Left renal pelvis (tissue), 4 donors: ENCODE results near the gene APBA3. TPM values are rescaled to one million over a fixed set of nuclear protein-coding genes. Genes with fewer than 3 reads are reported as not detected.
"Not testable (repeated sequence)": the region's sequence is repeated elsewhere in the genome, so short reads cannot be mapped to it uniquely, and the experiment has no call there.

Experiments
- DNase-seq, 4 donors: peaks; one replicate each; pipeline ENCODE4 v3.0.0-alpha.2; 2013; ENCODE audit warnings: low read depth in 4 of 4, low spot score in 3 of 4
- polyA plus RNA-seq, 4 donors: library from polyadenylated mRNA; unstranded; fragments of 120-200 nt; gene quantifications; one replicate each; pipeline ENCODE4 v1.2.1, GENCODE V29; 2013; ENCODE audit not compliant: insufficient read length in 4 of 4

Gene APBA3
- polyA plus RNA-seq, 4 donors = 9.9 to 26.9 (median 14.6) TPM

DNA sequence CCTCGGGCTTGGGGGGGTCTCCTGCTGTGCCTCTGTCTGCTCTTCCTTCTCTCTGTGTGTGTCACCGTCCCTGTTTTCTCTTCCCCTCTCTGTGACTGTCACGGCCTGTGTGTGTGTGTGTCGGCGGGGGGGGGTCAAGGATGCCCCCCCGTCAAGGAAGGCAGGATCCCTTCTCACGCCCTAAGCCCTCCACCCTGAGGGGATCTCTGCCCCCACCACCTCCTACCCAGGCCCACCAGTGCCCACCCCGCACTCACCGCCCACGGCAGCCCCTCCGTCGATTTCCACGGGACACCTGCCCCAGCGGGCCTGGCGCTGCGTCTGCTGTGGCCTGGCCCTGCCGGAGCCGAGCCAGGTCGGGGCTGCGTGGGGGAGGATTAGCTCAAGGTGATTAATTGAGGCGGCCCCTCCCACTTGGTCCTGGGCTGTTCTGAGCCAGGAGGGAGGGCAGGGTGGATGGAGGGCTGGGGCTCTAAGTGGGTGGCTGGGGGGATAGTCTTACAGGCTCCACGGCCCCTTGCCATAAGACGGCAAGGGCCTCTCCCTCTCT, 10.5 kb upstream of the APBA3 start, which contains the start of gene RAX2:
RAX2 (minus strand) TSS at position 323 of the 550 bp plus-strand sequence. CDS start 486 bp downstream, outside the sequence.
- DNase-seq = no peak

DNA sequence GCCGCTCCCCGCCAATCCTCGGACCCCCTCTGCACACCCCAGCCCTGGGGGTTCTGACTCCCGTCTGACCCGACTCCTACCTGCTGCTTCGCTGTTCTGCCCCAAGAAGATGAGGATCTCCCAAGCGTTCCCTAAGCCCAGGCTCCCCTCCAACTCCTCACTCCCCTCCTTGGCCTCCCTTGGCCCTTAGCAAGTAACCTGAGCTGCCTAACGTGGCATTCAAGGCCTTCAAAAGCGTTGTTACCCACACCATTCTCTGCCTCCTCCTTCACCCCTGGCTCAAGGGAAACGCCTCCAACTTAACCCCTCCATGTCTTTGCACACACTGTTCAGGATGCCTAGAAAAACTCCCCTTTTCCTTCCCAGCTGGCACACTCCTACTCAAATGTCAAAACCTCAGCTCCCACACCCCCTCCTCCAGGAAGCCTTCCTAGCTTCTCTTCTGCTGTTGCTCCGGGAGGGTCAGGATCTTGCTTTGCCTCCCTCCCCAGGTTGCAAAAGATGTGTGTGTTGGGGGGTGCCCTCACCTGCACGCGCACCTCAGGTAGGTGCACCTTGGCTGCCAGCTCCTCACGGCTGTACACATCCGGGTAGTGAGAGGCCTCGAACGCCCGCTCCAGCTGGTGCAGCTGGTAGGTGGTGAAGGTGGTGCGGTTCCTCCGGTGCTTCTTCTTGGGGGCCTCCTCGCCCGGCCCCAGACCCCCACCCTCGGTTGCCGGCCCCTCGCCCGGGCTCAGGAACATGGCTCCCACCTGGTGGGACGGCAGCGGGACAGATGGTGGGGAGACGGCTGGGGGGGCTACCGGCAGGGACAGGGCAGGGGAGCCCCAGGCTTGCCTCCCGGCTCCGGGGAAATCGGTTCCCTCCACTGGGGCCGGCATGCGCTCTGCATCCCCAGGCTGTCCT, 9.8 kb upstream of the APBA3 start:
- DNase-seq = no peak

DNA sequence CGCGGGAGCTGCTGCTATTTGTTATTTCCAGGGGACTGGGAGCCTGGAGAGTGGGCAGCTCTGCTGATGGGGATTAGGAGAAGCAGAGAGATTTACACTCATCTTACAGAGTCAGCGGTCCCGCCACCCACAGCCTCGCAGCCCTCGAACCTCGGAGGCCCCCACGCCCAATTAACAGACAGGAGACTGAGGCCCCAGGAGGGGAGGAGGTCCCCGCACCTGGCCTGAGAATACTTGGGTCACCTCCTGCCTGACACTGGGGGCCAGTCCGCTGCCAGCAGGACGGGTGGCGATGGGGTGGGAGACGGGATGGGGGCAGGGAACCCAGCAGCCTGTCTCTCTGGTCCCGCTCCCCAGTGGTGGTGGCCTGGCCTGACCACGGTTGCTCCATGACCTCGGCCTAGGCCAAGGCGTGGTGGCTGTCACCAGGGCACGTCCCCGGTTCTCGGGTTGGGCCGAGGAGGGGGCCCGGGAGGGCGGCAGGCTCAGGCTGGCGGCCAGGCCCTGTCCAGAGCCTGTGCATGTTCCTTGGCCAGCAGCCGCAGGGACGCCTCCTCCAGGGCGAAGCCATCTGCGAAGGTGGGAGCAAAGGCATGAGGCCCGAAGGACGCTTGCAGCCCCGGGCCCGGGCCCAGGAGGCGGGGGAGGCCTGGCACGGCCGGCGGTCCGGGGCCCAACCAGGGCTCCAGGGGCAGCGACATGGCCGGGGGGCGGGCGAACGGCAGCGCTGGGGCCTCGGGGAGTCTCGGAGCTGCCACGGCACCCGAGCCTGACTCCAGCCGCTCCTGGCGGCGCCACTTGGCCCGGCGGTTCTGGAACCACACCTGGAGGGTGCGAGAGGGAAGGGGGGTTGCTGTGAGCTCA, 8.9 kb upstream of the APBA3 start:
- DNase-seq = no peak

DNA sequence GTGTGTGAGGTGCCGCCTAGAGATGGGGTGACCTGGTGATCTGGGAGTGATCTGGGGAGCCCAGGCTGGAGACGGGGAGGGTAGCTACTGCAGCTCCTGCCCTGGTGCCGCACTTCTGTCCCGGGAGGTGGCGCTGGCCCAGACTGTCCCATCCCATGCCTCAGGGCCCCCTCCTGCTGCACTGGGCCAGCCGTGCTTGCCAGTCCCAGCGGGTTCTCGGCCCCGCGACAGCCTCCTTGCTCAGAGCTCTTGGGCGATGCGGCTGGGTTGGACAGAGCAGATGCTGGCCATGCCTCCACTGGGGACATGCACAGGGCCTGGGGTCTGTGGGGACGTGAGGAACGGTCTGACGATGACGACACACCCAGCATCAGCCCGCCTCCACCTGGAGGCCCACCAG, 8.0 kb upstream of the APBA3 start:
- DNase-seq = no peak

DNA sequence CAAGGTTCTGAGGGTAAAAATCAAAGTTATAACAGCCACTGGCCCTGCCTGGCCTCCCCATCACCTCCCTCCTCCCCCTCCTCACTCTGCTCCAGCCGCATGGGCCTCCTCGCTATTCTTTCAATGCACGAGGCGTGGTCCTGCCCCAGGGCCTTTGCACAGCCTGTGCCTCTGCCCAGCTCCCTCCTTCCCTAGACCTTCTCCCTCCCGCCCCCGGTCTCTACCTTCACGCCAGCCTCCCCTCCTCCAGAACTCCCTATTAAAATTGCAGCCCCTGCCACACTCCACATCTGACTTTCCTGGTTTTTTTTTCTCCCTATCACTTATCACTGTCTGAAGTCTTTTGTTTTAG, 7.2 kb upstream of the APBA3 start:
- DNase-seq = no peak

DNA sequence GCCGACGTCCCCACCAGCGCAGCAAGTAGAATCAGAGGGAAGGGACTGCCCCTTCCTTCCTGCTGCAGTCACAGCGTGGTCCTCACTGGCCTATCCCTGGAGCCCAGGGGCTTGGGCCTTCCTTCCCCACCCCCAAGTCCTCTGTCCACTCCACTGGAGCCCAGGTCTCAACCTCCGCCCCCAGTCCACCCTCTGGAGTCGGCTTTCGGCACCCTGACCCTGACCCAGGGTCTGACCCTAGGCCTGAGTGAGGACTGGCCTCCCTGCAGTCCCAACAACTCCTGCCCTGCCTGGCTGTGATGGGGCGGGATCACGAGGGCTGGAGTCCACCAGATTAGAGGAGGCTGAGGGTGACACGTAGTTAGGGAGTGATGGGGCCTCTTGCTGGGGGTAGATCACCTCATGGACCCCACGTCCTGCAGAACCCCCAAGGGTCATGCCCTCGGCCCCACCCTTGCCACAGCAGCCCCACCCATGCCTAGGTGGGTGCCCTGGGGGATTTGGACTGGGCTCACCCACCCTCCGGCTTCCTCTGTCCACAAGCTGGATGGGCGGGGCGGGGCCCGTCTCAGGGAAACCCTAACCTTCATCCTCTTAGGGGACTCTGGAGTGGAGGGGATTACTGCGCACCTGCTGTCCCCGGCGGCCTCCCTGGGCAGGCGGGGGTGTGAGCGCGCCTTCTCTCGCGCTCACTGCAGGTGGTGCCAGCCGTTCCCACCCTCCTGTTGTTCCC, 6.7 kb upstream of the APBA3 start:
- DNase-seq = no peak

DNA sequence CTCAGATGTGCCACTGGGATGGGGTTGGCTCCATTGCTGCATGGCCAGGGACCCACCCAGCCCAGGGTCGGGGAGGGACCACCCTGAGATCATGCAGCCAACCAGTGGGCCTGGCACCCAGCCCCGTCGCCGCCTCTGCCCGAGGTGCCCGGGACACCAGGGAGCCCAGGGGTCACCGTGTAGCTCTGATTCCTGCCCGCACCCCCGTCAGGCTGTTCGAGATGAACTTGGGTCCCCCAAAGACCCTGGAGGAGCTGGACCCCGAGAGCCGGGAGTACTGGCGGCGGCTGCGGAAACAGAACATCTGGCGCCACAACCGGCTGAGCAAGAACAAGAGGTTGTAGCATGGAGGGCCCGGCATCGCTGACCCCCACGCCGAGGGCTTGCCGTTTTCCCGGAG, 5.6 kb upstream of the APBA3 start:
- no peak for DNase-seq

DNA sequence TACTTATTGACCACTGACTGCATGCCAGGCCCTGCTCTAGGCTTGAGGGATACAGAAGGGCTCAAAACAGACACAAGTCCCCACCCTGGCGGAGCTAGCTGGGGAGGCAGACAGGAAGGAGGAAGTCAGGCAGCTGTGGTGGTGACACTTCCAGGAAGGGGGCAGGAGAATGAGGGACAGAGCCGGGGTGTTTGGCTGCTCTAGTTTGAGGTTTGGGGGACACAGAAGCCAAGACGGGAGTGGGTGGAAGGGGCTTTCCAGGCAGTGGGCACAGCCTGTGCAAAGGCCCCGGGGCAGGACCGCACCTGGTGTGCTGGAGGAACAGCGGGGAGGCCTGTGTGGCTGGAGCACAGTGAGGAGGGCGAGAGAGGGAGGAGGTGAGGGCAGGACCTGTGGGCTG, 5.0 kb upstream of the APBA3 start:
- no peak for DNase-seq

DNA sequence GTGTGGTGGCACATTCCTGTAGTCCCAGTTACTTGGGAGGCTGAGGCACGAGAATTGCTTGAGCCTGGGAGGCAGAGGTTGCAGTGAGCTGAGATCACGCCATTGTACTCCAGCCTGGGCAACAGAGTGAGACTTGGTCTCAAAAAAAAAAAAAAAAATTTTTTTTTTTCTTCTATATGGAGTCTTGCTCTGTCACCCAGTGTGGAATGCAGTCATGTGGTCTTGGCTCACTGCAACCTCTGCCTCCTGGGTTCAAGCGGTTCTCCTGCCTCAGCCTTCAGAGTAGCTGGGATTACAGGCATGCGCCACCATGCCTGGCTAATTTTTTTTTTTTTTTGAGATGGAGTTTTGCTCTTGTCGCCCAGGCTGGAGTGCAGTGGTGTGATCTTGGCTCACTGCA, 4.3 kb upstream of the APBA3 start:
- DNase-seq = not testable (repeated sequence)

DNA sequence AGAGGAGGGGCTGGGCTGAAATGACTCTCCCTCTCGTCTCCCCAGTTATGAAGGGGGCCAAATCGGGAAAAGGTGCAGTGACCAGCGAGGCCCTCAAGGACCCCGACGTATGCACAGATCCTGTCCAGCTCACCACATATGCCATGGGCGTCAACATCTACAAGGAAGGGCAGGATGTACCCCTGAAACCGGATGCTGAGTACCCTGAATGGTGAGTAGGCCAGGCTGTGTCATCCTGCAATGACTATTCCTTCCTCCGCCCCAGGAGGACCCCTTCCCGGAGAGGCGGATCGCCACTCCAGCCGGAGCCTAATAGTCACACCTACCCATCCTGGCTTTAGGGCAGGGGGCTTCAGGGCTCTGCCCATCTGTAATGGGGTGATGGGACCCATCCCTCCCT, 3.6 kb upstream of the APBA3 start:
- no peak for DNase-seq

DNA sequence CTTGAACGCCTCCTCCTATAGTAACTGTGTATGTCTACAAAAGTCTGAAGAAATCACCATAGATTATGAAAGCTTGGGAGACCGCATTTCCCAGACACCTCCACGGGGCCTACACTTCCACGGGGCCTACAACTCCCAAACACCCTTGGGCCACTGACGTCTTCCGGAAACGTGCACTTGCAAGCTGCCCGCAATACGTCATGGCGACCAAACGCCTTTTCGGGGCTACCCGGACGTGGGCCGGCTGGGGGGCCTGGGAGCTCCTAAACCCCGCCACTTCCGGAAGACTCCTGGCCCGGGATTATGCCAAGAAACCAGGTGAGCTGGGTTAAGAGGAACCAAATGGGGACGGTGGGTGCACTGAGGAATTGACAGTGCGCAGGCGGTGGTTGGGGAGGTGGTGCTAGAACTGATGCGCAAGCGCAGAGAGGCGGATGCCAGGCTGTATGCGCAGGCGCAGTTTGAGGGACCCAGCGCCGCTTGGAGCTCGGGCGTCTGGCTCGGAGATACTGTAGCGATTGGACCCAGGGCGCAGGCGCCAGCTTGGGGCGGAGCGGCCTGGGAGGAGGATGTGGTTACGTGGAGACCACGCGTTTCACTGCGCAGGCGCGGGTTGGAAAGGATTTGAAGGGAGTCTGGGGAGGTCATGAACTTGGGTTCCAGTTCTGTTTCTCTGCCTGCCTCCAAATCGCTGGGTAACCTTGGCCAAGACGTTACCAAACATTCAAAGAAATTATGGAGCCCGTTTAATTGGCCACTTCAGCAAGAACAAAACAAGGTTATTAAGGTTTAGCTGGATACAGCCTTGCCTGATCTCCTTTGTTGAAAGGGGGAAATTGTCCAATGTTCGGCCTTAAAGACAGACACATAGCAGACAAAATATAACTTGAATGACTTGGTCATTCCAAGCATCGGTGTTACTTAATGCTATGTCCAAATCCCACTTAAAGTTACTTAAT, 1.3 kb upstream of the APBA3 start, which contains the start of gene MRPL54:
MRPL54 (plus strand) TSS at position 182 of the 959 bp plus-strand sequence; CDS start at position 201, 19 bp downstream.
- DNase-seq = peak; percentile 98 to 100 (median 98)

DNA sequence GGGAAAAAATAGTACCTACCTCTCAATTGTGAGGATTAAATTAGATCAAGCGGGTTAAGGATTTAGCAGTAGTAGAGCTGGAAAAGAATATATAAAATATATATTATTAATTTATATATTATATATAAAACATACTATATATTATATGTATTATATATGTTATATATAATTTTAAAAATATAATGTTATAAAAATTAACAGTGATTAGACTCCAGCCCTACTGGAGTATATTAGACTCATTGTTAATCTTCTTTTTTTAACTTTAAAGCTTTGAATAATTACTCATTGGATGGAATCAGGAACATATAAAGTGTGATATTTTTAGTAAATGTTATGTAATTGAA, 610 bp upstream of the APBA3 start:
- no peak for DNase-seq

DNA sequence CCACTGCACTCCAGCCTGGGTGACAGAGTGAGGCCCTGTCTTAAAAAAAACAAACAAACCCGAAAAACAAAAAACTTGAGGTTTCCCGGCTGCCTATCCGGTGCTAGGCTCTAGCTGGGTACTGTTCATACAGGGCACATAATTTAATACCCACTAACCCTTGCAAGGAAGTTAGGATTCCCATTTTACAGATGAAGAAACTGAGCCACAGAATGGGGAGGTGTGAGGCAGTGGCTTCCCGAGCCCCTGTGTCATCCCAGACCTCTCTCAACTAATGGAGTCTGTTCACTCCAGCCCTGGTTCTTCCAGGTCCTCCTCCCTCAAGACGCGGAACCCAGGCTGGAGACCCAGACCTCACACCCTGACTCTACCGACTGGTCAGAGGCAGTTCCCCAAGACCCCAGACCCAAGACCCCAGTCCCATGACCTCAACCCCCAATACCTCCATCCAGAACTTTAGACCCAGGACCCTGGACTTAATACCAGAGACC, 576 bp downstream of the APBA3 start:
- no peak for DNase-seq

DNA sequence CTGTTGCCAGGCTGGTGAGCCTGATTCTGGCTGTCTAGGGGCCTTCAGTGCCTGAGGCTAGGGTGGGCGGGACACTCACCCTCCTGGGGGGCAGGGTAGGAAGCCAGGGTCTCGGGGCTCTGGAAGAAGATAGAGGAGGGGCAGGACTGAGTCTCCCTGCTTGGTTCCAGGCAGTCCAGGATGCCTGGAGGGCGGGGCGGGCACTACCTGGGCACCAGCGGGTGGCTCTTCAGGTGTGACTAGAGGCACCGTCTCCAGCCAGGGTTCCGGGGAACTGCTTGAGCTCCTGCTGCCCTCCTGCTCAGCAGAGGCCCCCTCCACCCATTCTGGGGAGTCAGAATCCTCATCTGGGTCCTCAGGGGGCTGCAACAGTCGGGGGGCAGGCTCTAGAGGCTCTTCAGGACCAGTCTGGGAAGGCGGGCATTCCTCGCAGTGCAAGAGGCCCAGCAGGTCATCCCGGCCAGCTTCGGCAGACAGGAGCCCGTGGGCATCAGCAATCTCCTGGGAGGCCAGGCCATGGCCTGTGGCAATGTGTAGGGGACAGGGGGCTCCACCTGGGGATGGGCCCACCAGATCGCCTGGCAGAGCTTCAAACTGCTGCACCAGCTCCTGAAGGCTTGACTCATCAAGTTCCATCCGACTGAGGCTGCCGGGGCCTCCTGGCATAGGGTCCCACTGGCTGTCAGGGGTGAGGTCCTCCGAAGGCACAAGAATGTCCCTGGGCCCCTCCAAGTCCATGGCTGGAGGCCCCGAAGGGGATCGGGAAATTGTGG, 1.8 kb downstream of the APBA3 start:
- DNase-seq = no peak

DNA sequence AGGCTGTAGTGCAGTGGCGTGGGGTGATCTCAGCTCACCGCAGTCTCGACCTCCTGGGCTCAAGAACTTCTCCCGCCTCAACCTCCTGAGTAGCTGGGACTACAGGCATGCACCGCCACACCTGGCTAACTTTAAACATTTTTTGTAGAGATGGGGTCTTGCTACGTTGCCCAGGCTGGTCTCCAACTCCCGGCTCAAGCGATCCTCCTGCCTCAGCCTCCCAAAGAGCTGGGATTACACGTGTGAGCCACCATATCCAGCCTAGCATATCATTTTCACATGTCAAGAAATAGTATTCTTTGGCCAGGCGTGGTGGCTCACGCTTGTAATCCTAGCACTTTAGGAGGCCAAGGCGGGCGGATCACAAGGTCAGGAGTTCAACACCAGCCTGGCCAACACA, 3.2 kb downstream of the APBA3 start:
- not testable (repeated sequence) for DNase-seq

DNA sequence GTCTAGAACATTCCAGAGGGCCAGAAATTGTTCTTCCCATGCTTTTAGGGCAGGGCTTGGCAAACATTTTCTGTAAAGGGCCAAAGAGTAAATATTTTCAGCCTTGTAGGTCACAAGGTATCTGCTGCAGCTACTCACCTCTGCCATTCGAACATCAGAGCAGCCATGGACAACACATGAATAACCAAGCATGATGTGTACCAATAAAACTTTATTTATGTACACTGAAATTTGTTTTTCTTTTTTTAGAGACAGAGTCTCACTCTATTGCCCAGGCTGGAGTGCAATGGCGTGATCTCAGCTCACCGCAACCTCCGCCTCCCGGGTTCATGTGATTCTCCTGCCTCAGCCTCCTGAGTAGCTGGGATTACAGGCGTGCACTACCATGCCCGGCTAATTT, 3.8 kb downstream of the APBA3 start:
- DNase-seq = not testable (repeated sequence)

DNA sequence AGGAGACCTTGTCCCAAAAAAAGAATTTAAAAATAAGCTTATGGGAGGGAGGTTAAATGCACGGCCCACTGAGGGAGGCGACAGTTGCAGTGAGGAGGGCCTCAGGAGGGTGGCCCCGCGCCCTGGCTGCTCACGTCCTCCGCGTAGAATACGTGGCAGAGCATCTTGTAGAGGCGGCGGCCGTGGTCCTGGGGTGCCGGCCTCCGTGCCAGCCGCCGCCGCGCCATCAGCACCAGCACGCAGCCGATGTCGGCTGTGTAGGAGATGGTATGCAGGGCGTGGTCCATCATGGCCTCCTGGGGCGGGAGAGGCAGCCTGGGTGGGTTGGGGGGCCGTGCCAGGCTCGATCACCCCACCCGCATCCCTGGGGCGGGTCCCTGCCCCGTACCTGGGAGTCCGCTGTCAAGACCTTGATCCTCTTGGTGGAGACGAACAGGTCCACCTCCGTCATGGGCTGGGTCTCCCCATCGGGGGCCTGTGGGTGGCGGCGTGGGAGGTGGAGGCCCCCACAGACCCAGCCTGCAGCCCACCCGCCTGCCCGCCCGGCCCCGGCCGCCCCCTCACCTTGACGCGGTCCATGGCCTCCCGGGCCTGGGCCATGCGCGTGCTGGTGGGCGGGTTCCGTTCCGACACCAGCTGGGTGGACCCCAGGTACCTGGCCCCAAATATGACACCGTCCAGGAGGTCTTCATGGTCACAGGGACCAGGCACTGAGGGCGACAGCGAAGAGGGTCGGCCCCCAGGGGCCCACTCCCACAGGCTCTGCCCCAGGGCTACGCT, 7.7 kb downstream of the APBA3 start:
- no peak for DNase-seq

DNA sequence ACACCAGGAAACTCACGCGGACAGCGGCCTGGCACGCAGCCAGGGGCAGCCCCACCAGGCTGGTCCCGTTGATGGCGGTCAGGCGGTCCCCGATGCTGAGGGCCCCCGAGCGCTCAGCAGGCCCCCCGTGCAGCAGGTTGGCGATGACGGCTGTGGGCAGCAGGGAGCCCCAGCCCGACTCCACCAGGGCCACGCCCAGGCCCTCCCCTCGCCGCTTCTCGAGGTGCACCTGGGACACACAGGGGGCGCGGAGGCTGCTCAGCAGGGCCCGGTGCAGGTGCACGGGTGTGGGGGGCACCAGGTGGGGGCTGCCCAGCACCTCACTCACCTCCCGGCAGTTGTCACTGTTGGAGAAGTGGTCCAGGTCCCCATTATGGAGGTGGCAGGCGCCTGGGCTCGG, 9.0 kb downstream of the APBA3 start:
- DNase-seq = no peak
